Measurements from ENCODE around the gene GREB1.
A peak's percentile ranks its signal among the peaks of the same experiment; 100 is the strongest.

Gene GREB1

GRCh38 chr2:11542275-11542819, 8.5 kb downstream of the GREB1 start:
- no peaks in the 10 kb centered on the region for H3K9me3 Mint-ChIP-seq
- H3K27ac Mint-ChIP-seq = no peak overlapping the region
- DNase-seq = no peak
- H3K4me1 Mint-ChIP-seq = no peaks in the 10 kb centered on the region
- H3K27me3 Mint-ChIP-seq = peaks cover 48% of the 10 kb centered on the region
- ATAC-seq = no peak
- no peak overlapping the region for H3K4me3 Mint-ChIP-seq

- H3K4me3 Mint-ChIP-seq = no peak overlapping the region
- peaks cover 54% of the 10 kb centered on the region for H3K27me3 Mint-ChIP-seq
- H3K27ac Mint-ChIP-seq = no peak overlapping the region
- no peaks in the 10 kb centered on the region for H3K4me1 Mint-ChIP-seq
- no peak for DNase-seq
- no peaks in the 10 kb centered on the region for H3K9me3 Mint-ChIP-seq
- no peak for ATAC-seq
Measured at GRCh38 chr2:11543337-11544216, 9.7 kb downstream of the GREB1 start.

DNA sequence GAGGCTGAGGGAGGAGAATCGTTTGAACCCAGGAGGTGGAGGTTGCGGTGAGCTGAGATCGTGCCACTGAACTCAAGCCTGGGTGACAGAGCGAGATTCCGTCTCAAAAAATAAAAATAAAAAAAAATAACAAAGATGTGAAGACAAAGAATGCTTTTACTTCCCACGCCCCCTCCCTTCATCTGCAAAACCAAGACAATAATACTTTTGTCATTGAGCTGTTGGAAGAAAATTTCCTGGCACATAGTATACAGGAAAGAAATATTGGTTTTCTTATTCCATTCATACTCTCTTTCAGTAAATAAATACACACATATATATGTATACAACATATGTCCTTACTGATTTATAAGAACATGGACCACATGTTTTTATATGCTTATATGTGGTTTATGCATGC, 12.2 kb downstream of the GREB1 start:
- DNase-seq (no peak), ATAC-seq (no peak)

DNA sequence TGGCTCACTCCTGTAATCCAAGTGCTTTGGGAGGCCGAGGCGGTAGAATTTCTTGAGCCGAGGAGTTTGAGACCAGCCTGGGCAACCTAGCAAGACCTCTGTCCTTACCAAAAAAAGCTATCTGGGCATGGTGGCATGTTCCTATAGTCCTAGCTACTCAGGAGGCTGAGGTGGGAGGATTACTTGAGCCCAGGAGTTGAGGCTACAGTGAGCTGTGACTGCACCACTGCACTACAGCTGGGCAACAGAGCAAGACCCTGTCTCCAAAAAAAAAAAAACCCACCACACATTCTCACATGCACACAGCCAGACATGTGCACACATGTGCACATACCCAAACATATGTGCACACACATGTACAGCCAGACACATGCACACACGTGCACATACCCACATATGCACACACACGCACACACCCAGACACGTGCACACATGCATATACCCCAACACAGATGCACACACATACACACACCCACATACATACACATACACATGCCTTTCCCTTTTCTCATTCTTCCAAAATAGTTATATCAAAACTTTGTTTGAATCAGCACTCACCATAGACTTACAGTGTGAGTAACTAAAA, 14.2 kb downstream of the GREB1 start:
- Mint-ChIP-seq H3K27me3 (peaks cover 36% of the 10 kb centered on the region), H3K4me1 (no peaks in the 10 kb centered on the region), H3K9me3 (no peaks in the 10 kb centered on the region), H3K27ac (no peak overlapping the region), H3K4me3 (no peak overlapping the region)
- ATAC-seq (no peak), DNase-seq (no peak)

More for the DNA sequence above, 12.2 kb downstream of the GREB1 start:
- Mint-ChIP-seq H3K4me3 (no peak overlapping the region), H3K9me3 (no peaks in the 10 kb centered on the region), H3K27me3 (peaks cover 38% of the 10 kb centered on the region), H3K27ac (no peak overlapping the region), H3K4me1 (no peaks in the 10 kb centered on the region)

- Mint-ChIP-seq H3K27me3 (peaks cover 50% of the 10 kb centered on the region), H3K27ac (no peak overlapping the region)
Measured at GRCh38 chr2:11550302-11550701, 16.5 kb downstream of the GREB1 start.

GRCh38 chr2:11550901-11551568, 17.2 kb downstream of the GREB1 start:
- Mint-ChIP-seq H3K4me3 (no peak overlapping the region), H3K27me3 (peaks cover 57% of the 10 kb centered on the region), H3K4me1 (peaks cover 7% of the 10 kb centered on the region), H3K27ac (no peak overlapping the region), H3K9me3 (no peaks in the 10 kb centered on the region)
- DNase-seq (no peak), ATAC-seq (no peak)

More at GRCh38 chr2:11550302-11550701, 16.5 kb downstream of the GREB1 start:
- no peak for DNase-seq
- peaks cover 7% of the 10 kb centered on the region for H3K4me1 Mint-ChIP-seq
- H3K4me3 Mint-ChIP-seq = no peak overlapping the region
- no peaks in the 10 kb centered on the region for H3K9me3 Mint-ChIP-seq
- ATAC-seq = no peak

- Mint-ChIP-seq H3K9me3 (no peaks in the 10 kb centered on the region), H3K4me3 (no peak overlapping the region), H3K27me3 (peaks cover 64% of the 10 kb centered on the region), H3K27ac (no peak overlapping the region), H3K4me1 (peaks cover 7% of the 10 kb centered on the region)
- DNase-seq (no peak), ATAC-seq (no peak)
Measured at GRCh38 chr2:11551569-11552259, 17.9 kb downstream of the GREB1 start.

GRCh38 chr2:11552260-11552638, 18.4 kb downstream of the GREB1 start:
- Mint-ChIP-seq H3K27ac (no peak overlapping the region), H3K4me3 (no peak overlapping the region), H3K9me3 (no peaks in the 10 kb centered on the region), H3K27me3 (peaks cover 70% of the 10 kb centered on the region), H3K4me1 (peaks cover 7% of the 10 kb centered on the region)
- DNase-seq (no peak), ATAC-seq (no peak)

GRCh38 chr2:11553661-11554398, 20.0 kb downstream of the GREB1 start:
- Mint-ChIP-seq H3K9me3 (no peaks in the 10 kb centered on the region), H3K4me1 (peaks cover 7% of the 10 kb centered on the region), H3K27ac (no peak overlapping the region), H3K27me3 (peaks cover 71% of the 10 kb centered on the region), H3K4me3 (peak overlapping the region in 1 of 2 donors; percentile 6)
- ATAC-seq = no peak
- DNase-seq = no peak

- H3K27ac Mint-ChIP-seq = no peak overlapping the region
Measured at GRCh38 chr2:11554399-11554716, 20.5 kb downstream of the GREB1 start.

DNA sequence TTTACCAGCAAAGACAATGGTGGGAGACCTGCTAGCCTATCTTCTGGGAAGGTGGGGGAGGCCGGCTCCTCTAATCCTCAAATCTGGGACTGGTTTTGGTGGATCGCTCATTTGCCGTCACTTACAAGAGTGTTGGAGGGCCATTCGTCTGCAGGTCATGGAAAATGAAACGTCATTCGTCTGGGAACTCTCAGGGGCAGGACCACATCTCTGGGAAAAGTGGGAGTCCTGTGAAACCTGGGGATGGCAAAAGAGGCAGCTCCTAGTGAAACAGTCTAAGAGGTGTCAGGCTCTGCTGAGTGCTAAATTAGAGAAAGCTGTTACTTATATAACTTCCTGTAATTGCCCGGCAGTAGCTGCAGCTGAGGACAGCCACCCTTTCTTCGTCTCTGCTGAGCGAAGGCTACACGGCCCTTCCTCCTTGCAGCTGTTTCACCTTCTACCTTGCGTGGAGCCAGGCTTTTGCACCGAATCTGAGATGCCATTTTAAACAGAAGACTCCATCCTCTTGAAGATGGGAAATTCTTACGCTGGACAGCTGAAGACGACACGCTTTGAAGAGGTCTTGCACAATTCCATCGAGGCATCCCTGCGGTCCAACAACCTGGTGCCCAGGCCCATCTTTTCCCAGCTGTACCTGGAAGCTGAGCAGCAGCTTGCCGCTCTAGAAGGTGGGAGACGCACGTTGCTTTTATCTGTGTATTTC, 22.4 kb downstream of the GREB1 start:
- no peak overlapping the region for H3K27ac Mint-ChIP-seq
- DNase-seq (no peak), ATAC-seq (no peak)
- H3K9me3 Mint-ChIP-seq = no peaks in the 10 kb centered on the region
- H3K4me1 Mint-ChIP-seq = peaks cover 7% of the 10 kb centered on the region
- H3K27me3 Mint-ChIP-seq = peaks cover 80% of the 10 kb centered on the region
- no peak overlapping the region for H3K4me3 Mint-ChIP-seq

More at GRCh38 chr2:11554399-11554716, 20.5 kb downstream of the GREB1 start:
- no peaks in the 10 kb centered on the region for H3K9me3 Mint-ChIP-seq
- DNase-seq (no peak), ATAC-seq (no peak)
- peaks cover 74% of the 10 kb centered on the region for H3K27me3 Mint-ChIP-seq
- peak overlapping the region in 1 of 2 donors; percentile 6 for H3K4me3 Mint-ChIP-seq
- H3K4me1 Mint-ChIP-seq = peaks cover 7% of the 10 kb centered on the region

GRCh38 chr2:11558214-11558886, 24.5 kb downstream of the GREB1 start:
- no peak overlapping the region for H3K4me3 Mint-ChIP-seq
- H3K27me3 Mint-ChIP-seq = peaks cover 66% of the 10 kb centered on the region
- no peak overlapping the region for H3K27ac Mint-ChIP-seq
- ATAC-seq (no peak), DNase-seq (no peak)
- H3K4me1 Mint-ChIP-seq = peaks cover 7% of the 10 kb centered on the region
- H3K9me3 Mint-ChIP-seq = no peaks in the 10 kb centered on the region

DNA sequence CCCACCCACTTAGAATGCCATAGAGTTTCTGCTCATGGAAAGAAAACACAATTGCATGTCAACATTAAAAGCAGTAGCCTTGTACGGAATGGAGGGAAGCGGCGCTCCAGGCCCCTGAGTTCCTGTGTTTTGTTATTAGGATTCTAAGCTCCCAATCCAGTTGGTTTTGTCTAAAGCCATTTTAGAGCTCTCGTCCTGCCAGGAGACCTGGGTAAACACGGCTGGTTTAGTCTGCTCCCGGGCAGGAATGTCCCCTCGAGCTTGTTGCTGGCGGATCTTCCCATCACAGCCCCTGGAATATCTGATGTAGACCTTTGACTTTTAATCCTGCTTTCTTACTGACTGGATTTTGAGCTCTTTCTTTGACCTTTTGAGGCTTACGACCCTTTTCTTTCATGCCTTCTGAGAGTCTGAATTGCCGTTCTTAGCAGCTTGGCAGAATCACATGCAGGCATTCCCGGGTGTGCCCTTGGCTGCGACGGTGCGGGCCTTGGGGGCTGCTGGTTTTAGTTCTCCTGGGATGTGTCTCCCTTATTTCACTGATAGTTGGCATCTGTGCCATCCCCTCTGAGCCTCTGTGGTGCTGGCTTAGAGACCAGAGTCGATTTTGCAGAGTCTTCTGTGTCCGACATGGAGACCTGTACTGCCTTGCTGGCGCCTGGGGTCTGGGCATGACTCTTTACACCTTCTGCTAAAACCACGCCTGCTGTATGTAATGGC, 25.4 kb downstream of the GREB1 start:
- DNase-seq (no peak), ATAC-seq (no peak)
- Mint-ChIP-seq H3K9me3 (no peaks in the 10 kb centered on the region), H3K27ac (peak overlapping the region in 1 of 2 donors; percentile 44), H3K4me1 (peaks cover 3% of the 10 kb centered on the region), H3K4me3 (no peak overlapping the region), H3K27me3 (peaks cover 57% of the 10 kb centered on the region)
